Gastrocnemius medialis (tissue), 4 donors: ENCODE measurements around the gene CCND1.

Source experiments
- POLR2A ChIP-seq, 2 donors: fragments of 450-650 bp; IDR thresholded peaks; one replicate each; pipeline ENCODE4 v1.6.1; 2017; ENCODE audit warnings: antibody characterized with exemption in 2 of 2, mild to moderate bottlenecking in 2 of 2, moderate library complexity in 2 of 2
- TF ChIP-seq, protein P1 (sequence below), 5 experiments: fragments of 450-650 bp in 3 of 5; fragments of 200-600 bp in 2 of 5; sonication (generic) in 2 of 5; IDR thresholded peaks in 4 of 5; conservative IDR thresholded peaks in 1 of 5; 1 replicate in 4 of 5; 2 replicates in 1 of 5; pipeline ENCODE4 v1.5.1; 2016 to 2019; ENCODE audit warnings: antibody characterized with exemption in 5 of 5, mild to moderate bottlenecking in 3 of 5, moderate library complexity in 3 of 5

DNA sequence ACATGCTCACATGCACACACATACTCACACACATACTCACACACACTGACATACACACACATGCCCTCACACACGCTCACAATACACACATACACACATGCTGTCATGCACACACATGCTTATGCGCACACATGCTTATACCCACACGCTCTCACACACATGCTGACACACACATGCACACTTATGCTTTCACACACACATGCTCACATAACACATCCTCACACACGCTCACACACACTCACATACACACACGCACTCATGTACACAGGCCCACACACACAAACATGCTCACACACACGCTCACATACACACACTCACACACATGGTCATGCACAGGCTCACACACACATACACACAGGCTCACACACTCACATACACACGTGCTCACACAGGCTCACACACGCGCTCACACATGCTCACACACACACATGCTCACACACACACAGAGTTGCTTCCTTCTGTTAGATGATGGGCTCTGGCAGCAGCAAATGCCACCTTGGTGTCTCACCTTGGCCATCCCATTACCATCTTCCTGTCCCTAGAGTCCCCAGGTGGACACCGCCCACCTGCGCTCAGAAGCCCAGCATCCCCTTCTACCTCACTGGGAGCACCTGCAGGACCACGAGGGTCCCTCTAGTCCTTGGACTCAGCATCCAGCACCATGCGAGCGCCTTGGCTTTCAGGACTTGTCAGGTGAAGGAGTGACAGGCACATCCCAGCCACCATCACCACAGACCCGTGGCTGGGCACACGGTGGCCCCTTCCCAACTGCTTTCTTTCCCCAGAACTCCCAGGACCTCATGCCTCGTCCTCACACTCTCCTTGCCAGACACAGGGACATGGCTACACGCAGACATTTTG lies 44.9 kb upstream of the CCND1 start:
- TF ChIP-seq, protein P1, sequence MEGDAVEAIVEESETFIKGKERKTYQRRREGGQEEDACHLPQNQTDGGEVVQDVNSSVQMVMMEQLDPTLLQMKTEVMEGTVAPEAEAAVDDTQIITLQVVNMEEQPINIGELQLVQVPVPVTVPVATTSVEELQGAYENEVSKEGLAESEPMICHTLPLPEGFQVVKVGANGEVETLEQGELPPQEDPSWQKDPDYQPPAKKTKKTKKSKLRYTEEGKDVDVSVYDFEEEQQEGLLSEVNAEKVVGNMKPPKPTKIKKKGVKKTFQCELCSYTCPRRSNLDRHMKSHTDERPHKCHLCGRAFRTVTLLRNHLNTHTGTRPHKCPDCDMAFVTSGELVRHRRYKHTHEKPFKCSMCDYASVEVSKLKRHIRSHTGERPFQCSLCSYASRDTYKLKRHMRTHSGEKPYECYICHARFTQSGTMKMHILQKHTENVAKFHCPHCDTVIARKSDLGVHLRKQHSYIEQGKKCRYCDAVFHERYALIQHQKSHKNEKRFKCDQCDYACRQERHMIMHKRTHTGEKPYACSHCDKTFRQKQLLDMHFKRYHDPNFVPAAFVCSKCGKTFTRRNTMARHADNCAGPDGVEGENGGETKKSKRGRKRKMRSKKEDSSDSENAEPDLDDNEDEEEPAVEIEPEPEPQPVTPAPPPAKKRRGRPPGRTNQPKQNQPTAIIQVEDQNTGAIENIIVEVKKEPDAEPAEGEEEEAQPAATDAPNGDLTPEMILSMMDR (IDR thresholded peaks at IDR 0.05 in 4 of 5, conservative IDR thresholded peaks at IDR 0.05 in 1 of 5): no peak
- TF ChIP-seq POLR2A (IDR thresholded peaks at IDR 0.05): no peak
